HG02970 (cell line): ENCODE data around the gene FAIM2.

Experiments
- ATAC-seq: cut with Tn5 transposase; IDR thresholded peaks from one replicate; pipeline ENCODE4 v1.9.1; 2021; ENCODE audit warnings: mild to moderate bottlenecking, moderate library complexity, moderate number of reproducible peaks; ENCODE audit not compliant: unreplicated experiment, low FRiP score

FAIM2 gene

DNA sequence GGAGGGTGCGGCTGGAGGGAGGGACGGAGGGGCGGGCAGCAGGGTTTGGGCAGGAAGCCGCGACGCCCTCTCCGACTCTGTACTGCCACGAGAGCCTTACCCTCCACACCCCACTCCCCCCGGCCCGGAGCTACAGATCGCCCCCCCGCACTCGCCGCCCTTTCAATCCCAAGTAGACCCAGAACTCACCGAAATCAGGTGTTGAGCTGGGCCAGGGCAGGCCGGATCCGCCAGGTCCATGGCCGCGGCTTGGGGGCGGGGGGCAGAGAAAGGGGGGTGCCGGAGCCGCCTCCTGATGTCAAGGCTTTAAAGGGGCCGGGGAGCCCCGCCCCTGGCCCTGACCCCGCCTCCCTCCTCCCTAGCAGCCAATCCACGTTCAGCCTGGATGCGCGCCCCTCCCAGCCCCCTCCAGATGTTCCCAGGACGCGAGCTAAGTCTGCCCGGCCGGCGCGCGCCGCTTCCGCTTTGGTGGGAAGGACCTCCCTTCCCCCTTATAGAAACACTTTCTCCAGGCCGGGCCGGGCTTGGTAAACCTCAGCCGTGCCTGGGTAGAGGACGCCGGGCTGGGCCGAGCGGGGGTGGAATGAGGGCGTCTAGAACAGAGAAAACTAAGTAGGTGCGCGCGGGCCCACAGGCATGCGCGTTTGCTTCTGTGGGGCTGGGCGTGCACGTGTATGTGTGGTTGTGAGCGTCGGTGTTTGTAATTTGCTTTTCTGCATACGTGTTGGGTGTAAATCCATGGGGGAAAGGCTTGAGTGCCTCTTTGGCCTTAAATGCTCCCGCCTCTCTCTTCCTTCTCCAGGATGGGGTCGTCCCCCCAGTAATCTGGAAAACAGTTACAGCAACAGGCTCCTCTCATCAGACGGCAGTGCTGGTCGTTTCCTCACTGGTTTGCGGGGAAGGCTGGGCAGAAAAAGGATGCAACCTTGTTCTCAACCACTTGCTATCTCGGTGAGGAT, 75.3 kb downstream of the FAIM2 start, which contains the start of gene NCKAP5L:
TSS of gene NCKAP5L (minus strand) at position 281 of the 959 bp plus-strand sequence. CDS start 24,369 bp downstream, outside the sequence.
- ATAC-seq, result peak; percentile 79

DNA sequence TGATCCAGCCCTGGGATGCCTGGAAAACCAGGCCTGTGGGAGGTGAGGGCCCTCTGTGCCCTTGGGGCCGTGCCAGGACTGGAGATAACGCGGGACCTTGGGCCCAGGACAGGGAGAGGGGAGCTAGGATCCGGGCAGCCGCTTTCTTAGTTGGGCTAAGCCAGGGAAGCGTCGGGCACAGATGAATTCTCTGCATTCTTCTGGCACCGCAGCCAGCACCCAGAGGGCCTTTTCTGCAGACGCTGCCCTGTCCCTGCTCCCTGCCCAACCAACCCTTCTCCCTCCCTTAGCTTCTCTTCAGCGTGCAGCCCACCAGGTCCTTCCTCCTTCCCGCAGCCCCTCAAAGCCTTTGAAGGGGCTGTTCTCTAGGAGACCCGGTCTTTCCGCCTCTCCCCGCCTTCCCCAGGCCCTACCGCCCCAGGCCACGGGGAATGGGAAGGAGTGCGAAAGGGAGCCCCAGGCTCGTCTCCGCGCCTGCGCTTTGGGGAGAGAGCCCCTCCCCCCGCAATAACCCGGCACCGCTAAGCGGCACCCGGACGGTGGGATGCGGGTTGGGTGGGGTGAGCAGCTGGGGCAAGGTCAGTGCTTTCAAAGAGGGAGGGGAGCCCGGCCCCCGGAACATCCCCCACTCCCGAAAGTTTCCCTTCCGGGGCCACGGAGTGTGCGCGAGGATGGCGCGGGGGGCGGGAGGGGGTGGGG, 76.2 kb downstream of the FAIM2 start:
- ATAC-seq, result peak; percentile 26

DNA sequence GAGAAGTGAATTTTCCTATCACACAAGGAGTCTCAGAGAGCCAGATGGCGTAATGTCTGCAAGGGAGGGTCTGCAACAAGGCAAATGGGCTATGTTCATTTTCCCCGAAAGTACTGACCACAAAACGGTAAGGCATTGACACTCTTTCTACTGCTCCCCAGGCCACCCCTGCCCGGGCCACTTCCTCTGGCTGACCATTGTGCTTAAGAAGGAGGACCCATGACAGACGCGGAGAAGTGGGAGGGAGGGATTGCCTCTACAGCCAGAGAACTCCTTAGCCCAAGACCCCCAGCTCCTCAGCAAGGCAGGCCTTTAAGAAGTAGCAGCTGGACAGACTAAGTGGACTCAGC, 76.7 kb downstream of the FAIM2 start:
- no peak for ATAC-seq

DNA sequence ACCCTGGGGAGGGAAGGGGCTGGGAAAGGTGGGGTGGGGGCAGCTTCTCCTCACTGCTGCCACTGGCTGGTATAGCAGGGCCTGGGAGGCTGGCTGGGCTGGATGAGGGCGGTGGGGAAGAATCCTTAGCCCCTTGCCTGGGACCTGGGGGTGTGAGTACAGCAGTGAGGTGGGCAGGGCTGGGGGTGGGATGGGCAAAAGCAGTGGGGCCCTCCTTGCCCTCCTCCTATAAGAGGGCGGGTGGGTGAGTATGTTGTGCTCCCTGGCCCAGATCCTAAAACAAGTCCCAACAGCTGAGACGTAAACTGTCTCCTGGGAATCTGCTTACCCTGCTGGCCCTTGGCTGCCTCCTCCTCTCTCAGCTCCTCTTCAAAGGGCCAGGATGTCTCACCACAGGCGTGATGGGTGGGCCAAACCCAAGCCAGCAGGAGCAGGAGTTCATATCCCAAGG, 77.7 kb downstream of the FAIM2 start:
- ATAC-seq, result no peak

DNA sequence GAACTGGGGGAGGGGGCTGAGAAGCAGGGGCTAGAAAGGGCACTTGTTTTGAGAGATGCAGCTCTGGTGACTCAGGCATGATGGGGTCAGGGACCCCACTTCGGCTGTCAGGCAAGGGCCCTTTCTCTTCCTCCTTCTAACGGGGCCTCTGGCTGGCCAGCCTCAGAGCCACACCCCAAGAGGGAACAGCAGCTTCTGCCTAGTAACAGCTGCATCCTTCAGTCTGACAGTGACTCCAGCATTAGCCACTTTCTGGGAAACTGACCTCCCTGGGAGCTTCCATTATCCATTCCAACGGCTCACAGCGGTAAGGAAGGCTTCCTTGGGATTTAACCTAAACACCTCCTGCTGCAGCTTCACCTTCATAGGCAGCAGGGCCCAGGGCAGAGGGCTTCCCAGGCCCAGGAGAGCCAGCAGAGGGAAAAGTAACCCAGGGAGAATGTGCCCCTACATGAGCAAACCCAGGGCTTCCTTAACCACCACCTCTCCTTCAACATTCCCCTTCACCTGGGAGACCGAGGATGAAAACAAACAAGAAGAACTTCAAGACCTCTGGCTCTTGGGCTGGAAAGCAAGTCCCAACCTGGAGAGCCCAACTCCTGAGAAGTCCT, 78.2 kb downstream of the FAIM2 start:
- no peak for ATAC-seq

DNA sequence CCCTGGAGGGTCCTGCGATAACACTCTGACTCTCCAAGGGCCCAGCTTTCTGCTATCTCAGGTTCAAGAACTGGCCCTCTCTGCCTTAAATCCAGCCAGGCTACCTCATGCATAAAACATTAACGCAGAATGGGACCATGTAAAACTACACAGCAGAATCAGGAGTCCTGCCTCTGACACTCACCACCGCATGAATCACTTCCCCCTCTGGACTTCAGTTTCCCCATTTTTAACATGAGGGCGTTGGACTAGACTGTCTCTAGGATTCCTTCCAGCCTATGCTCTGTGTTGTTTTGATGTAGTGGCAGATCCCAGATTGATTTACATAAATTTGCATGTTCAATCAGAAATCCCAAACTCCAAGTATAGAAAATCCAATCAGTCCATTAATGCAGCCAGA, 78.8 kb downstream of the FAIM2 start:
- no peak for ATAC-seq

DNA sequence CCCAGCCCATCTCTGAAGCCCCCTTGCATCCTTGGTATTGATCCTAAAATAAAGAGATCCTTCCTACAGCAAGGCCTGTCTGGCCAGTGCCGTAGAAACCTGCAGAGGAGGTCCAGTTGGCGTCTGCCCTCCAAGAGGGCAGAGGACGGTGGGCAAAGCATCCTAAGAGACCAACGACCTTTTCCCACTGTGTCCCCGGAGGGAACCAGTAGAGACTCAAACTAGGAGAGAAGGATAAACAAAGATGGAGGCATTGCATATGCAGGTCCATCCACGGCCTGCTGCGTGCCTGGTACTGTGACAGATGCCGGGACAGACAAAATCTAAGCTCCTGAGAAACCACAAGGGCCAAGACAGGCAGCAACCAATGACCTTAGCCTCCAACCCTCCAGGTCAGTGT, 79.3 kb downstream of the FAIM2 start:
- ATAC-seq, result no peak

DNA sequence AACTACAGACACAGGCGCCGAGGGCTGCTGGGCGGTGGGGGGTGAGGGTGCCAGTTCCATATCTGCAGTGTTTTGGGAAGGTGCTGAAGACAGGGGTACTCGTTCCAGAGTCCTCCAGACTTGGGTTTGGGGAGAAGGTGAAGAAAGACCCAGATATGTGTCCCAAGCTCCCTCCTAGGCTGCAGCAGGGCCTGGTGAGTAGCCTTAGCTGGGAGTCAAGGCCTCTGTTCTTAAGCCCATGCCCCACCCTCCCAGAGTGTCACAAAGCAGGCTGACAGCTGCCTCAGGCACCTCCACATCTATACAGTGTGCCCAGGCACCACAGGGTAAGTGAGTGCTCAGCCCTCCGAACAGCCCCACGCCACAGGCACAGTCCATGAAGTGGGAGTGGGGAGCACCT, 79.7 kb downstream of the FAIM2 start:
- ATAC-seq, result no peak

DNA sequence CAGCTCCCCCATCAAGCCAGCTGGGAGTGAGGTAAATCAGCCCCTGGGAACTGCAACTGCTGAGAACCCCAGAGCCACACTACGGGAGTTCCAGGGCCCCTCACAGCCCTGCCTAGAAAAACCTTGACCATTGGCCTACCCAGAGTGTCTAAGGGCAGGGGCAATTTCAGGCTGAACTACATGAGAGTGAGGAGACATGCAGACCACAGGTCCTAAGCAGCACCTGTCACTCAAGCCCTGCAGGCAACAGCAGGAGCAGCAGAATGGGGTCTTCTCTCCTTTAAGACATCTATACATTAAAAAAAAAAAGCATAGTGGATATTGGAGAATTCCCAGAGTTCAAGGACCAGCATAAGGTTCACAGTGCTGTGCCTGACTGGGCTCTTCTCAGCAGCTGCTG, 80.3 kb downstream of the FAIM2 start:
- ATAC-seq, result no peak

DNA sequence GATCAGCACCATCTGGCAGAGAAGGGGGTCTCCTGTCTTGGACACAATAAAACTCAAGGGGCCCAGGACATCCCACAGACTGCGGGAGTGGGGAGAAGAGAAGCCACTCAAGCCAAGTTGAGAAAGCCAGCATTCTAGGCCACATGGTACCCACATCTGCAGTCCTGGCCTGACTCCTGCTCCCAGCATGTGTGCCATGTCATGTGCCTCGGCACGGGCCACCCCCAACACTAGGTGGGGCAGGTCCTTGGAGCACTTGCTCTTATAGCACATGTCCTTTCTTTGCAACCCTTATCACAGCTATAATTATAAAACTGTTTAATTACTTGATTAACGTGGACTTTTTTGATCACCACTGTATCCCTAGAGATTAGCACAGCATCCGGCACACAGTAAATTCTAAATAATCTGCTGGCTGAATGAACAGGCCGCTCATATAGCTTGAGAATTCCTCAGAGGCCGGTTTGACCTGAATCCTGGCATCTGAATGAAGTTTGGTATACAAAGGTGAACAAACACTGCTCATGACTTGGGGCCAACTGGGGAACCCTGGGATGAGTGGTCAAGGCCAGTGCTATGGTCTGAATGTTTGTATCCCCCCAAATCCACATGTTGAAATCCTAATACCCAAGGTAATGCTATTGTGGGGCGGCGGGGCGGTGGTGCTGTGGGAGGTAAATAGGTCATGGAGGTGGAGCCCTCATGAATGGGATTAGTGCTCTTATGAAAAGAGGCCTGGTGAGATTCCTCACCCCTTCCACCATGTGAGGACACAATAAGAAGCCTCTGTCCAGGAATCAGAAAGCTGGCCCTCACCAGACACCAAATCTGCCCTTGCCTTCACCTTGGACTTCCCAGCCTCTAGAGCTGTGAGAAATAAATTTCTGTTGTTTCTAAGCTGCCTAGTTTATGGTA, 82.1 kb downstream of the FAIM2 start:
- no peak for ATAC-seq

DNA sequence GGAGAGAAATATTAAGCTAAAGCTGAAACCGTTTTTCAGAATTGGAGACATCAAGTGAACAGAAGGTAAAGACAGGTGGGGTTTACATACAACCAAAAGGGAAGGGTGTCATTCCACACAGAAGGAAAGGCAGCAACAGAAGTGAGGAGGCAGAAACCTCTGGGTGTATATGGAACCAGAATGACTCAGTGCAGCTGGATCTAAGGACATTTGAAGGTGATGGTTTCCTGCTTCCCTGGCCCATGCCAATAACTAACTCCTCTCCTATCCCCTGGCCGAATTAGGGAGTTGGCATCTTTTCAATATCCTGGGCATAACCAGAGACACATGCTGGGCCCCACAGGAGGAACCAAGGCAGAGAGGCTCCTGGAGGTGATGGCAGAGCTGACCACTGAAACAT, 83.9 kb downstream of the FAIM2 start:
- ATAC-seq, result no peak

DNA sequence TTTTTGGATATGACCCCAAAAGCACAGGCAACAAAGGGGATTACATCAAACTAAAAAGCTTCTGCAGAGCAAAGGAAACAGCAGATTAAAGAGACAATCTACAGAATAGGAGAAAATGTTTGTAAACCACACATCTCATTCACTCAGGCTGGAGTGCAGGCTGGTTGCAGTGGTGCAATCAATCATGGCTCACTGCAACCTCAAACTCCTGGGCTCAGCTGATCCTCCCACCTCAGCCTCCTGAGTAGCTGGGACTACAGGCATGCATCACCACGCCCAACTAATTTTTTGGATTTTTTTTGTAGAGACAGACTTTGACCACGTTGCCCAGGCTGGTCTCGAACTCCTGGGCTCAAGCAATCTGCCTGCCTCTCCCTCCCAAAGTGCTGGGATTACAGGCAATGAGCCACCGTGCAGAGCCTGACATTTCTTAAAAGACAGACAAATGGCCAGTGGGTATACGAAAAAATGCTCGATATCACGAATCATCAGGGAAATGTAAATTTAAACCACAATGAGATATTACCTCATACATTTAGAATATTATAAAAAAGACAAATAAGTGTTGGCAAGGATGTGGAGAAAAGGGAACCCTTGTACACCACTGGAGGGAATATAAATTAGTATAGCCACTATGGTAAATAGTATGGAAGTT, 85.3 kb downstream of the FAIM2 start:
- ATAC-seq, result no peak
